HepG2 (cell line): ENCODE results near the gene HRG. TPM values are rescaled to one million over a fixed set of nuclear protein-coding genes. Genes with fewer than 3 reads are reported as not detected.
A peak's percentile ranks its signal among the peaks of the same experiment; 100 is the strongest.

Source experiments
- ATAD3A ChIP-seq: sonication (generic); formaldehyde crosslinking; IDR thresholded peaks from 2 replicates; pipeline ENCODE4 v1.4.0; 2020; ENCODE audit warnings: missing genetic modification reagents
- CERS6 ChIP-seq: sonication (generic); formaldehyde crosslinking; IDR thresholded peaks from 2 replicates; pipeline ENCODE4 v1.5.0; 2020; ENCODE audit warnings: missing genetic modification reagents
- FOXM1 ChIP-seq: sonication (generic); formaldehyde crosslinking; IDR thresholded peaks from 2 replicates; pipeline ENCODE4 v1.5.0; 2020; ENCODE audit warnings: missing genetic modification reagents
- GTF2F1 ChIP-seq: fragments of 150-350 bp; IDR thresholded peaks from 2 replicates; pipeline ENCODE4 v1.6.1; 2014; ENCODE audit warnings: low read length
- HES4 ChIP-seq: sonication (generic); formaldehyde crosslinking; IDR thresholded peaks from 2 replicates; pipeline ENCODE4 v1.9.0; 2021; ENCODE audit warnings: mild to moderate bottlenecking, missing genetic modification reagents, borderline replicate concordance
- HOXA7 ChIP-seq: sonication (generic); formaldehyde crosslinking; IDR thresholded peaks from 2 replicates; pipeline ENCODE4 v1.8.1; 2022; ENCODE audit warnings: mild to moderate bottlenecking, missing genetic modification reagents, moderate library complexity
- KLF9 ChIP-seq: IDR thresholded peaks from 2 replicates; pipeline ENCODE4 v1.6.1; 2016; ENCODE audit warnings: low read depth
- KMT2B ChIP-seq: IDR thresholded peaks from 2 replicates; pipeline ENCODE4 v1.6.1; 2016; ENCODE audit warnings: missing genetic modification reagents, missing compliant biosample characterization
- MNT ChIP-seq: fragments of 450-650 bp; IDR thresholded peaks from 2 replicates; pipeline ENCODE4 v1.6.1; 2016
- NCOA5 ChIP-seq: sonication (generic); formaldehyde crosslinking; IDR thresholded peaks from 2 replicates; pipeline ENCODE4 v1.4.0; 2020; ENCODE audit warnings: missing genetic modification reagents
- NR1H2 ChIP-seq: sonication (generic); formaldehyde crosslinking; IDR thresholded peaks from 2 replicates; pipeline ENCODE4 v1.8.1; 2022; ENCODE audit warnings: low read depth, missing genetic modification reagents, borderline replicate concordance
- PTBP1 ChIP-seq: fragments of 200-400 bp; formaldehyde crosslinking; IDR thresholded peaks from 2 replicates; pipeline ENCODE4 v1.6.1; 2018; ENCODE audit warnings: low read length, low read depth; ENCODE audit not compliant: poor library complexity, severe bottlenecking
- RXRA ChIP-seq: sonication (generic); formaldehyde crosslinking; IDR thresholded peaks from 2 replicates; pipeline ENCODE4 v1.5.1; 2020; ENCODE audit warnings: missing genetic modification reagents
- SNAPC2 ChIP-seq: sonication (generic); formaldehyde crosslinking; IDR thresholded peaks from 2 replicates; pipeline ENCODE4 v1.8.1; 2022; ENCODE audit warnings: mild to moderate bottlenecking, missing genetic modification reagents
- TBX2 ChIP-seq: sonication (generic); formaldehyde crosslinking; IDR thresholded peaks from 2 replicates; pipeline ENCODE4 v1.5.0; 2020; ENCODE audit warnings: missing genetic modification reagents, mild to moderate bottlenecking, borderline replicate concordance
- TERF1 ChIP-seq: sonication (generic); formaldehyde crosslinking; IDR thresholded peaks from 2 replicates; pipeline ENCODE4 v1.8.0; 2022; ENCODE audit warnings: mild to moderate bottlenecking, missing genetic modification reagents, moderate library complexity
- TFE3 ChIP-seq: IDR thresholded peaks from 2 replicates; pipeline ENCODE4 v1.6.1; 2016
- ZFY ChIP-seq: sonication (generic); formaldehyde crosslinking; IDR thresholded peaks from 2 replicates; pipeline ENCODE4 v1.4.0; 2020; ENCODE audit warnings: missing genetic modification reagents
- ZNF512B ChIP-seq: sonication (generic); formaldehyde crosslinking; IDR thresholded peaks from 2 replicates; pipeline ENCODE4 v1.5.1; 2020; ENCODE audit warnings: missing genetic modification reagents, mild to moderate bottlenecking, borderline replicate concordance
- ZNF589 ChIP-seq: sonication (generic); formaldehyde crosslinking; conservative IDR thresholded peaks from 2 replicates; pipeline ENCODE4 v1.8.0; 2022; ENCODE audit warnings: mild to moderate bottlenecking, moderate library complexity, missing genetic modification reagents
- ZNF644 ChIP-seq: IDR thresholded peaks from 2 replicates; pipeline ENCODE4 v1.6.1; 2016; ENCODE audit warnings: low read depth
- ZNF839 ChIP-seq: sonication (generic); formaldehyde crosslinking; IDR thresholded peaks from 2 replicates; pipeline ENCODE4 v1.4.0; 2020; ENCODE audit warnings: missing genetic modification reagents, mild to moderate bottlenecking, borderline replicate concordance
- ZSCAN20 ChIP-seq: sonication (generic); formaldehyde crosslinking; IDR thresholded peaks from 2 replicates; pipeline ENCODE4 v1.4.0; 2020; ENCODE audit warnings: missing genetic modification reagents, mild to moderate bottlenecking, borderline replicate concordance
- polyA plus RNA-seq, 8 experiments: library from polyadenylated mRNA; depleted of rRNA in 3 of 8; stranded (reverse) in 7 of 8; unstranded in 1 of 8; fragments of >200 nt; fragmentation: Illumina TruSeq in 4 of 8; extraction: Trizol in 4 of 8; gene quantifications; 2 replicates each; pipeline versions ENCODE4 v1.2.1 to v1.2.3, GENCODE V29; 2011 to 2016; ENCODE audit warnings: low read depth in 4 of 8, missing spikeins in 1 of 8, mixed read lengths in 1 of 8; ENCODE audit not compliant: insufficient read depth in 1 of 8
- total RNA-seq, 5 experiments: library from RNA; depleted of rRNA; stranded (reverse); fragments of >200 nt; fragmentation: Illumina TruSeq; extraction: Trizol; gene quantifications; 2 replicates each; pipeline ENCODE4 v1.2.3, GENCODE V29; 2016; ENCODE audit warnings: low read depth in 1 of 5

HRG gene
- total and polyA plus RNA-seq, 2 of the 13 experiments (the other 11 are each of a cell fraction or from before 2014, with no cell fraction given), result 0.09 to 0.11 TPM

GRCh38 chr3:186630950-186631641 is 34.7 kb upstream of the HRG start (continued):
- TF ChIP-seq ZNF512B (CRISPR knock-in tag) (peak; percentile 84; the same call in 1 of the 2 replicates), ATAD3A (CRISPR knock-in tag) (no peak), ZFY (CRISPR knock-in tag) (peak; percentile 27; the same call in 1 of the 2 replicates), MNT (no peak), HES4 (no peak), NCOA5 (CRISPR knock-in tag) (no peak), ZSCAN20 (no peak), KMT2B (CRISPR knock-in tag) (no peak), HOXA7 (no peak), CERS6 (CRISPR knock-in tag) (no peak), ZNF839 (CRISPR knock-in tag) (no peak), TFE3 (CRISPR knock-in tag) (peak; percentile 49; the same call in 1 of the 2 replicates), SNAPC2 (no peak), NR1H2 (CRISPR knock-in tag) (no peak; the same call in 1 of the 2 replicates), ZNF589 (no peak), TERF1 (CRISPR knock-in tag) (no peak), KLF9 (CRISPR knock-in tag) (no peak), FOXM1 (CRISPR knock-in tag) (no peak), PTBP1 (no peak), TBX2 (CRISPR knock-in tag) (peak; percentile 75; the same call in 1 of the 2 replicates), ZNF644 (CRISPR knock-in tag) (peak; percentile 41; the same call in 1 of the 2 replicates), RXRA (CRISPR knock-in tag) (peak; percentile 79; the same call in 1 of the 2 replicates), GTF2F1 (no peak)
